PC-9 (cell line): ENCODE measurements around the gene ECI1. TPM values are rescaled to one million over a fixed set of nuclear protein-coding genes. Genes with fewer than 3 reads are reported as not detected.

Experiments
- BruUV-seq: library from RNA; stranded (reverse); fragments of 400-500 nt; replicated peaks from 2 replicates; lab custom pipeline; 2021; lab: Mats Ljungman, UMichigan
- CTCF ChIA-PET: fragments of 300-600 bp; sonication (Branson Sonifier 250); formaldehyde crosslinking; loops from one replicate; lab custom pipeline; 2022; ENCODE audit warnings: antibody characterized with exemption; lab: Charles Lee
- POLR2A ChIA-PET: fragments of 300-600 bp; sonication (Branson Sonifier 250); formaldehyde crosslinking; loops from one replicate; lab custom pipeline; 2022; ENCODE audit warnings: antibody characterized with exemption; ENCODE audit not compliant: unreplicated experiment; lab: Charles Lee
- DNase-seq, 2 experiments: peaks; one replicate each; pipeline versions ENCODE4 v3.0.0 to v3.0.0-alpha.2; 2015 to 2022; ENCODE audit warnings: mixed read lengths in 1 of 2
- H2AFZ ChIP-seq: fragments of 200-600 bp; sonication (generic); 2 replicates; pipeline ENCODE4 v1.8.1; 2017; ENCODE audit warnings: antibody characterized with exemption
- H3F3A ChIP-seq: fragments of 200-600 bp; sonication (generic); 2 replicates; pipeline ENCODE4 v1.8.1; 2017; ENCODE audit warnings: antibody characterized with exemption, mild to moderate bottlenecking, low read depth; ENCODE audit not compliant: insufficient read depth
- H3K27ac ChIP-seq: fragments of 200-600 bp; sonication (generic); 2 replicates; pipeline ENCODE4 v1.6.1; 2016; ENCODE audit warnings: mixed run types
- H3K27me3 ChIP-seq: fragments of 200-600 bp; sonication (generic); 2 replicates; pipeline ENCODE4 v1.6.1; 2016; ENCODE audit warnings: low read depth, mixed run types; ENCODE audit not compliant: insufficient read depth
- H3K36me3 ChIP-seq: fragments of 200-600 bp; sonication (generic); 2 replicates; pipeline ENCODE4 v1.6.1; 2016; ENCODE audit warnings: low read depth, mixed run types
- H3K4me1 ChIP-seq: fragments of 200-600 bp; sonication (generic); replicated peaks from 2 replicates; pipeline ENCODE4 v1.6.1; 2016; ENCODE audit warnings: mixed run types; ENCODE audit not compliant: insufficient read depth
- H3K4me2 ChIP-seq: fragments of 200-600 bp; sonication (generic); 2 replicates; pipeline ENCODE4 v1.6.1; 2017; ENCODE audit warnings: mixed run types
- H3K4me3 ChIP-seq: fragments of 200-600 bp; sonication (generic); 2 replicates; pipeline ENCODE4 v1.6.1; 2016; ENCODE audit warnings: mixed run types
- H3K79me2 ChIP-seq: fragments of 200-600 bp; sonication (generic); 2 replicates; pipeline ENCODE4 v1.6.1; 2017; ENCODE audit warnings: low read depth, mixed run types
- H3K9me2 ChIP-seq: fragments of 200-600 bp; sonication (generic); 2 replicates; pipeline ENCODE4 v1.8.1; 2017; ENCODE audit warnings: mild to moderate bottlenecking; ENCODE audit not compliant: insufficient read depth
- H3K9me3 ChIP-seq: fragments of 200-600 bp; sonication (generic); 2 replicates; pipeline ENCODE4 v1.8.1; 2016; ENCODE audit warnings: low read depth; ENCODE audit not compliant: insufficient read depth
- H4K20me1 ChIP-seq: fragments of 200-600 bp; sonication (generic); 2 replicates; pipeline ENCODE4 v1.8.1; 2017; ENCODE audit not compliant: insufficient read depth
- EZH2 ChIP-seq: fragments of 200-600 bp; sonication (generic); IDR thresholded peaks from 2 replicates; pipeline ENCODE4 v1.8.0; 2017; ENCODE audit warnings: antibody characterized with exemption, low read depth
- intact Hi-C: fragments of 100-400 bp; cut with micrococcal nuclease; formaldehyde crosslinking; loops from one replicate; pipeline ENCODE4 v1.10.0; 2022; ENCODE audit not compliant: unreplicated experiment
- total RNA-seq: library from RNA; stranded (reverse); gene quantifications from 2 replicates; pipeline ENCODE4 v1.2.3, GENCODE V29; 2021
- TF ChIP-seq, protein P1 (sequence below): fragments of 200-600 bp; sonication (generic); conservative IDR thresholded peaks from 2 replicates; pipeline ENCODE4 v1.6.1; 2017; ENCODE audit warnings: mixed run types, antibody characterized with exemption, mild to moderate bottlenecking, moderate library complexity

ECI1 gene
- total RNA-seq, 1 experiment from 2014 or later: 131 TPM

DNA sequence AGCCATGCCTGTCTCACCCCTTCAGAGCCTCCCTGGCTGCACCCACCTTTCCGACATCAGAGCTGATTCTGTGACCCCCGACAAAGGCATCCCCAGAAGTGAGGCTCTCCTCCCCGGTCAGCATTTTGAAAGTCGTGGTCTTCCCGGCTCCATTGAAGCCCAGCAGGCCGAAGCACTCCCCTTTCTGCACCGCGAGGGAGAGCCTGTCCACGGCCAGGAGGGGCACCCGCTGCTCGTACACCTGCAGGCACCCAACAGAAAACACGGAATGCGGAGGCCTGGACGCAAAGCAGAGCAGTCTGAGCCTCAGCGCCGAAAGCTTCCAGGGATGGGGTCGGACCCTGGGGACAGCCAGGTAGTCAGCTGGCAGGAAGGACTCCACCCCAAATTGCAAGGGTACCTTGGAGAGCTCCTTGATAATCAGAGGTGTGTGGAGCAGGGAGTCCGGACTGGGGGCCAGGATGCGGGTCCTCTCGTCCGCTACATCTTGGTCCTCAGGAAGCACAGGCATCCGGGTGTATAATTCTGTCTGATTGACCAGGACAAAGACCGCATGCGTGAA, 29.7 kb upstream of the ECI1 start:
- POLR2A ChIA-PET: interaction anchor here (0.6 kb wide), 1 partner anchor 16 kb away, joined by 5 read pairs; no protein-coding TSS in a partner anchor
- no peaks in the 10 kb centered on the region for H3F3A ChIP-seq
- H3K9me3 ChIP-seq: no peaks in the 10 kb centered on the region
- no peak overlapping the region for H2AFZ ChIP-seq
- TF ChIP-seq, protein P1, sequence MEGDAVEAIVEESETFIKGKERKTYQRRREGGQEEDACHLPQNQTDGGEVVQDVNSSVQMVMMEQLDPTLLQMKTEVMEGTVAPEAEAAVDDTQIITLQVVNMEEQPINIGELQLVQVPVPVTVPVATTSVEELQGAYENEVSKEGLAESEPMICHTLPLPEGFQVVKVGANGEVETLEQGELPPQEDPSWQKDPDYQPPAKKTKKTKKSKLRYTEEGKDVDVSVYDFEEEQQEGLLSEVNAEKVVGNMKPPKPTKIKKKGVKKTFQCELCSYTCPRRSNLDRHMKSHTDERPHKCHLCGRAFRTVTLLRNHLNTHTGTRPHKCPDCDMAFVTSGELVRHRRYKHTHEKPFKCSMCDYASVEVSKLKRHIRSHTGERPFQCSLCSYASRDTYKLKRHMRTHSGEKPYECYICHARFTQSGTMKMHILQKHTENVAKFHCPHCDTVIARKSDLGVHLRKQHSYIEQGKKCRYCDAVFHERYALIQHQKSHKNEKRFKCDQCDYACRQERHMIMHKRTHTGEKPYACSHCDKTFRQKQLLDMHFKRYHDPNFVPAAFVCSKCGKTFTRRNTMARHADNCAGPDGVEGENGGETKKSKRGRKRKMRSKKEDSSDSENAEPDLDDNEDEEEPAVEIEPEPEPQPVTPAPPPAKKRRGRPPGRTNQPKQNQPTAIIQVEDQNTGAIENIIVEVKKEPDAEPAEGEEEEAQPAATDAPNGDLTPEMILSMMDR: no peak
- TF ChIP-seq EZH2: no peak
- H4K20me1 ChIP-seq: no peaks in the 10 kb centered on the region
- no peak overlapping the region for H3K4me3 ChIP-seq
- CTCF ChIA-PET: no interaction called here
- peaks cover 80% of the 10 kb centered on the region for H3K27me3 ChIP-seq
- no peak overlapping the region for H3K4me2 ChIP-seq
- H3K79me2 ChIP-seq: no peaks in the 10 kb centered on the region
- H3K9me2 ChIP-seq: no peaks in the 10 kb centered on the region
- no peaks in the 10 kb centered on the region for H3K4me1 ChIP-seq
- intact Hi-C loops: no loop called here
- no peak for DNase-seq
- H3K36me3 ChIP-seq: no peaks in the 10 kb centered on the region
- no peak overlapping the region for H3K27ac ChIP-seq
- BruUV-seq: no TSS peak

DNA sequence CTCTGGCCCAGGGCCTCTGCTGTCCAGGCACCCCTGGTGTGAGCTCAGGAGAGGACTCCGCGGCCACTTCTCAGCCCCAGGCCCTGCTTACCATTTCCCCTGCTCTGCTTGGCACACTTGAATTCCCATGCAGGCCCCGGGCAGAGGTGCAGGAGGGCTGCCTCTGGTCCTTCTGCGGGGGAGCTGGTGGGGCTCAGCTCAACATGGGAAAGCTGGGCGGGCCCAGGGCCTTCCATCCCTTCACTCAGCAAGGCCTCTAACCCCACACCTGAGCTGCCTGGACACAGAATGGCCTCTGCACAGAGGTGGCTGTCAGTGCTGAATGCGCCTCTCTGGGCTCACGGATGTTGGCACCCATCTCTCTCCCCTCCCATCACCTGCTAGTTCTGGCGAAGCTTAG, 29.1 kb upstream of the ECI1 start:
- no peaks in the 10 kb centered on the region for H3K4me1 ChIP-seq
- no peak overlapping the region for H3K27ac ChIP-seq
- no peaks in the 10 kb centered on the region for H3K36me3 ChIP-seq
- H3K9me3 ChIP-seq: no peaks in the 10 kb centered on the region
- H3K27me3 ChIP-seq: peaks cover 74% of the 10 kb centered on the region
- H3K9me2 ChIP-seq: no peaks in the 10 kb centered on the region
- H3F3A ChIP-seq: no peaks in the 10 kb centered on the region
- BruUV-seq: no TSS peak
- no peaks in the 10 kb centered on the region for H4K20me1 ChIP-seq
- TF ChIP-seq, protein P1: no peak
- TF ChIP-seq EZH2: no peak
- DNase-seq: no peak
- ChIA-PET POLR2A (interaction anchor here (0.6 kb wide), 1 partner anchor 17 kb away, joined by 5 read pairs; no protein-coding TSS in a partner anchor), CTCF (no interaction called here)
- H3K4me2 ChIP-seq: no peak overlapping the region
- intact Hi-C loops: no loop called here
- no peak overlapping the region for H2AFZ ChIP-seq
- H3K79me2 ChIP-seq: no peaks in the 10 kb centered on the region
- no peak overlapping the region for H3K4me3 ChIP-seq

DNA sequence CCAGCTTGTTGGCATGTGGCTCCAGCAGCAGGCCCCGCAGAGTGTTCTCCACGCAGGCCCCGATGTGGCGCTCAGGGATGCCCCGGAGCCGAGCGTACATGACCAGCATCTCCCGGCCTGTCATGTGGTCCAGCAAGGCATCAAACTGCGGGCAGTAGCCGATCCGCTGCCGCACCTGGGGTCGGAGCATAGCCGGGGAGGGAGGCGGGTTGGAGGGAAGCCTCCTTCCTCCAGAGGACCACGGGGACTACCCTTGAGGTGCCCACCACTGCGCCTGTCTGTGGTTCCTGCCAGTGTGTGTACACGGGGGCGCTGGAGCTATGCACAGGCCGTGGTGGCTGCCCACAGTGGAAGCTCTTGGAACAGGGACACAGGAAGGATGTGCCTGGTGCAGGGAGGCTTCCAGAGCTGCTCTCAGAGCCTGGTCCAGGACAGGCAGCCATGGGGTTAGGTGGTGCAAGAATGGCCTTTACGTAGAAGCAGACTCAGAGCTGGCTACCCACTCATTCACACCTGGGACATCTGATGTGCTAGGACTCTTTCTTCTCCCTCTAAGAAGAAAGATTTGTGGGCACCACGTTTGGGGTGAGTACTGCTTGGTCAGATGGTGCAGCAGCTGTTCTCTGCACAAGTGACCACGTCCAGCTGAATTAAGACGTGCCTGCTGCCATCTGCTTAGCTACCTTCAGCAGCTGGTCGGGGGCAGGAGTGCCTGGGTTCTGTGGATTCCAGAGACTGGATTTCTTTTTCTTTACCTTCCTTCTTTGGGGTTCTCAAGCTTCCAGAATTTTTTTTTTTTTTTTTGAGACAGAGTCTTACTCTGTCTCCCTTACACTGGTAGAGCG, 27.8 kb upstream of the ECI1 start:
- H3K4me1 ChIP-seq: no peaks in the 10 kb centered on the region
- no peaks in the 10 kb centered on the region for H3K9me3 ChIP-seq
- intact Hi-C loops: no loop called here
- no peaks in the 10 kb centered on the region for H3F3A ChIP-seq
- TF ChIP-seq EZH2: no peak
- TF ChIP-seq, protein P1: no peak
- H3K4me3 ChIP-seq: no peak overlapping the region
- H4K20me1 ChIP-seq: peaks cover 2% of the 10 kb centered on the region; the same call in 1 of the 2 replicates
- H3K9me2 ChIP-seq: no peaks in the 10 kb centered on the region
- no peak overlapping the region for H3K4me2 ChIP-seq
- no peak for DNase-seq
- no peaks in the 10 kb centered on the region for H3K36me3 ChIP-seq
- H2AFZ ChIP-seq: no peak overlapping the region
- no peak overlapping the region for H3K27ac ChIP-seq
- H3K27me3 ChIP-seq: peaks cover 62% of the 10 kb centered on the region
- BruUV-seq: no TSS peak
- no peaks in the 10 kb centered on the region for H3K79me2 ChIP-seq
- POLR2A ChIA-PET: interaction anchor here (0.5 to 0.7 kb wide), 3 partner anchors 37 to 155 kb away, joined by 4 to 11 read pairs (median 6); partner anchors contain the start of gene TRAF7
- CTCF ChIA-PET: no interaction called here
